HUDEP-2 (cell line): ENCODE measurements around the gene BBOX1.
"Not testable (repeated sequence)": the region's sequence is repeated elsewhere in the genome, so short reads cannot be mapped to it uniquely, and the experiment has no call there.

Experiments
- DNase-seq, 76 experiments: peaks; one replicate each; lab custom pipeline; 2025; ENCODE audit not compliant: unreplicated experiment in 76 of 76; lab: John Stamatoyannopoulos, UW

The BBOX1 gene

GRCh38 chr11:27040302-27041115 is at the start of gene BBOX1:
Gene BBOX1 (plus strand): TSS chr11:27040815. CDS start chr11:27055431, 14,616 bp downstream.
- no peak for DNase-seq

DNA sequence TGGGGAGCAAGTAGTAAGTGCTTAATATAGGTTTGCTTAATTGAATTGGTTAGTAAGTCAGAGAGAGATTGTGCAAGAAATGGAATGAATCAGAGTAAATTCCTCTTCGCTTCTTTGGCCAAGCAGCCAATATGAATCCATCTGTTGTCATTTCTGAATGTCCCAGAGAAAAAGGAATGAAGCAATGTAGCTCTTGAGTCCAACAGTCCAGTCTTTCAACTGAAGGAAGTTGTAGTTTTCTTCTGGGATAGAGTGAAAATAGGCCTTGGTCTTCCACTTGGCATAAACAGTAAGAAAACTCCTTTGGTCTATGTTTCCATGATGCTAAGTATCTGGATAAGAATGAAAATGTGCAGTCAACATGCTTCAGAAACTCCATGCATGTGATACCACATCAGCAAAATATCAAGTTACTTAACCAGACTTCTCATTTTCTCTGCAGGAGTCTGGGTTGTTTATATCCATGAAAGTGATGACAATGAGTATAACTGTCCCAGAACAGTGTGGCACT is 48.5 kb upstream of the BBOX1 start:
- no peak for DNase-seq

GRCh38 chr11:26993965-26994457 is 46.6 kb upstream of the BBOX1 start, which contains the start of gene FIBIN:
Gene FIBIN (plus strand): TSS chr11:26994112. CDS start chr11:26994527, 415 bp downstream.
- no peak for DNase-seq

GRCh38 chr11:26994631-26995095 is 46.0 kb upstream of the BBOX1 start:
- DNase-seq = no peak

DNA sequence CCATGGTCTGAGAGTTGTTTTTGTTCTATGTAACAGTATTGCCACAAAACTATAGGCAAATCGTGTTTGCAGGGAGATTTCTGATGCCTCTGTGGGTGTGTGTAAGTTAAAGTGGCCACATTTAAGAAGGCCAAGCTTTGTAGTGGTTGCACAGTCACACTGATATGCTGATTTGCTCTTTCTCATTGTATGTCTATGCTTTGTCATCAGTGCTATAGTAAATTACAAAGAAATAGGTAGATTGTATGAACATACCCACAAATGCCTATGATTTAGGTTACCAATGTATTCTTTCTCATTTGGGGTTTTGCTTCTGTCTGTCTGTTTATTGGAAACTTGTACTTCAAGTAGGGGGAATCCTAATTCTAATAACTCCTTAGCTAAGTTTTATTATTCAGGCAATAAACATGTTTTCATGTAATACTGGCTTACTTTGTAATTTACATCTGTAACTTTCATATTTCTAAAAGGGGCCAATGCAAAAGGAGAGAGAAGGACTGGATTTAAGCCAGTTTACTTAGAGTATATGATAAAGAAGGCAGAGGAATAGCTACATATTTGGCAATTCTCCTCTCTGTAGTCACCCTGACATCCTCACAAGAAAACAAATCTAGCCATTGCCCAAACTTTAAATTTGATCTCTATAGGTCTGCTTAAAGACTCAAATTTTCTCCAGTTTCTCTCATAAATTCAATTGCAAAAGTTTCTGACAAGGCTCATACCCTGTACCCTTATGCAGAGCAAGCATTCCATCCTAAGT is 44.7 kb upstream of the BBOX1 start:
- no peak for DNase-seq

DNA sequence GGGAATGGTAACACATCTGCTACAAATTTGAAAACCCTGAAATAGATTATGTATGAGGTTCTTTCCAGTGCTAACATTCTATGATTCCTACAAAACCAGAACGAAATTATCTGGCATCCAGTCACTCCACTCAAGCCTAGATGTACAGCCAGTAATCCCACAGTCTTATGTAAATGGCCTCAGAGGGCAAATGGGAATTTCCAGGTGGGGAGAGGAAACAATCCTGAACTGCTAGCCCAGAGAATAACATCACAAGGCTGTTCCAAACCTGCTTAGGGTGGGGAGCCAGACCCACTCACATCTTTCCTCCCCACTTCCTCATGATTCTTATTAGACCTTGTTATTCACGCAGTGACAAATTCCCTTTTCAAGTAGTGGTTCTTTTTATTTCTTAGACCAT is 43.2 kb upstream of the BBOX1 start:
- no peak for DNase-seq

- not testable (repeated sequence) for DNase-seq
Measured at GRCh38 chr11:27001136-27001730, 39.4 kb upstream of the BBOX1 start.

DNA sequence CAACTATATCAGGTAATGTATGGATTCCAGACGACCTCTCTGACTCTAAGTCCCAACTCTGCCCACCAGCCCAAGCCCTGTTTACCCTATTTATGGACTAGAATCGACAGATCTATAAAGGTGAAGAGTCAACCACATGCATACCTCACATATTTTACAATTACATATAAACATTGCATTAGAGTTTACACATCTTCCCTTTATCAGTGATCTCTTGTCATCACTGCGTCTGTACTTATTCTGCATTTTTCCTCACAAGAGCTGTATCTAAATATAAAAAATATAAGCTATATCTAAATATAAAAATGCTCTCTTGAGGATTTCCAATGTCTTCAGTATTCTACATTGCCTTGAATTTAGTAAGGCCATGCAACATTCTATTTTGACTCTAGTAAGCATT is 38.2 kb upstream of the BBOX1 start:
- DNase-seq = no peak

GRCh38 chr11:27002838-27003237 is 37.8 kb upstream of the BBOX1 start:
- DNase-seq = no peak

DNA sequence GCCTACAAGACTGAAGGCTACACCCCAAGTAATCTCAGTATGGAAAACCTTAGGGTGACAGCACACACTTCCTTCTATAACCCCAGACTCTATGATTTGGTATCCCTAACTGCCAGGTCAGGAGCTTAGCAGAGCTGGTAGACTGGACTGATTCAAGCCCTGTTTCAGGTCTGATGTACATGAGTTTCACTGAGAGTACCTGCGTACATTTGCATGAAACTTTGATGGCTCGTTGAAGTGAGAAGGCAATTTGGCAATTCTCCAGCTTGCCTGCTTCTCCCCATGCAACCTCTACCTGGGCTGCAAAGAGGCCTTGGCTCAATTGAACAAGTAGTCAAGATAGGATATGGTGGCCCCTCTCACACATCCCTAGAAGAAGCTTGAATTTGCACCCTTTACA is 36.5 kb upstream of the BBOX1 start:
- DNase-seq = no peak

GRCh38 chr11:27008811-27009535 is 31.6 kb upstream of the BBOX1 start:
- DNase-seq = no peak

DNA sequence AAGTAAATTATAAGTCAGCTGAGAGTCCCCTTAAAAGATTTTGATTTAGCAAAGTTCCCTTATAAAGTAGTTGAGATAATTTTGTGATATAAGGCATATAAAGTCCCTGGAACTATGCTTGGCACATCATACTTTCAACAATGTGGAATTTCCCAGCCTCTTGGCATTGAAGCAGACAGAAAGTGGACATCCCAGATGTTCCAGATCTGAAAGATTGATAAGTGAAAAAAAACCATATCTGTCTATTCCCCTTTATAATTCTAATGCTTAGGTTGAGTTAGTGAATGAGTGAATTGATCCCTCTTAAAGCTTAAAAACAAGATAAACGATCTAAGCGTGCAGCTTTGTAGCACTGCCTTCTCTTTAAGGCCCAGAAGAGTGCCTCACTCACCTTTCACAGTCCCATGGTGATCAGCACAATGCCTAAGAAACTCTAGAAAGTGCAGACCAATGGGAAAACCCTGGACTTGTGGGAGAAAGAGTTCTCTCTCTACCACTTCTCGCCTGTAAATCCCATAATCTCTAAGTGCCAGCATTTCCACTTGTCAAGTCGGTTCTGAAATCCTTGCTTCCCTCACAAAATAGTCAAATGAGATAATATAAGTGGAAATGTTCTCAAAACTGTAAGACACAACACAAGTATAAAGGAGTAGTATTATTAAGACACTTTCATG is 28.9 kb upstream of the BBOX1 start:
- DNase-seq = no peak

DNA sequence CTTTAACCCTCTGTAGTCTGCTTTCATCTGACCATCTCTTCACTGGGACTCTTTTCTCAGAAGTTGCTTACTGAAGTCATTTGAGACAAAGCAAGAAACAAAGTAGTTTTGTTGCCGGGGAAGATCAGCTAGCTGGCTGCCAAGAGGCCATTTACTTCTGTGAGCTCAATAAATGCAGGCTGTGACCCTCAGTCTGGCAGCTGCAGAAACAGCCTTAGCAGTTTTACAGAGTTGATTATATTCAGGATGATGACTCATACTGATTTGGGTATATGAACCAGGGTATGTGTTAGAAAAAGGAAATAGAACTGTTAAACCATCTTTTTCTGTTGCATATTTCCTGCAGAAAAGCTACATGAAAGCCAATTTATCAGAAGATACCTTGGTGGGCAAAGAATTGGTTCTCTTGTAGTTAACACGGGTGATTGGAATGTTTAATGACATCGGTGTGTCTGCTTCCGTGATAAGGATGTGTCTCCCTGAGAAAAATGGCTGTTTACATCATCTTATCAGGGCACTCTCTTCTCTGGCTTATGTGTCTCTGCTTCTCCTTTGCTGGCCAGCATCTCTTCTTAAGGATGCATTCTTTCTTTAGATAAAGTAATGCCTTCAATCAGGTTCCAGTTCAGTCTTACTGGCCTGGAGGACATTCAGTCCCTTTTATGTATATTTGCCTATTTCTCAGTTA is 28.2 kb upstream of the BBOX1 start:
- no peak for DNase-seq

DNA sequence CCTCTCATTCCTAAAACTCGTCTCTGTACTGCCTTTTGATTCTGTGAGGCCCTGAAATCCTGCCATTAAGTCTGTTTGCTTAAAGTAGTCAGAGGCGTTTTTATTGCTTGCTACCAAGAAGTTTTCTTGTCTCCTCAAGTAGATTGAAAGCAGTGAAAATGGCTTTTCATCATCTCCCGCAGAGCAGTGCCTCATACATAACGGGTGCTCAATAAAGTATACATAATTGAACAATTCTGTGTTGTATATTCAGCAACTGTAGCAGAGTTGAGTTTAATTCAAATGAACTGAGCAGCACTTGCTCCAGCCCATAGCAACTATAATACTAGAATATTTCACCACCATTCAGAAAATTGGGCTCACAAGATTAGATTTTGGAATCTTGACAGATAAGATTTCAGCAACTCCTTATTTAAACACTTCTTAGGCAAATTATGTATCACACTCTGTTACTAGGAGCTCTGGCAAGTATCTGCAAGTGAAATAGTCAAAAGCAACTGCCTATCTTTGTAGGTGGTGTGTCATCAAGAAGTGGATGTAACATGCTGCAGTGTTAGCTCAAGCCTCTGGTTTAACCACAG is 26.7 kb upstream of the BBOX1 start:
- DNase-seq = no peak

- DNase-seq = no peak
Measured at GRCh38 chr11:27018902-27019529, 21.6 kb upstream of the BBOX1 start.

- no peak for DNase-seq
Measured at GRCh38 chr11:27020751-27021150, 19.9 kb upstream of the BBOX1 start.

DNA sequence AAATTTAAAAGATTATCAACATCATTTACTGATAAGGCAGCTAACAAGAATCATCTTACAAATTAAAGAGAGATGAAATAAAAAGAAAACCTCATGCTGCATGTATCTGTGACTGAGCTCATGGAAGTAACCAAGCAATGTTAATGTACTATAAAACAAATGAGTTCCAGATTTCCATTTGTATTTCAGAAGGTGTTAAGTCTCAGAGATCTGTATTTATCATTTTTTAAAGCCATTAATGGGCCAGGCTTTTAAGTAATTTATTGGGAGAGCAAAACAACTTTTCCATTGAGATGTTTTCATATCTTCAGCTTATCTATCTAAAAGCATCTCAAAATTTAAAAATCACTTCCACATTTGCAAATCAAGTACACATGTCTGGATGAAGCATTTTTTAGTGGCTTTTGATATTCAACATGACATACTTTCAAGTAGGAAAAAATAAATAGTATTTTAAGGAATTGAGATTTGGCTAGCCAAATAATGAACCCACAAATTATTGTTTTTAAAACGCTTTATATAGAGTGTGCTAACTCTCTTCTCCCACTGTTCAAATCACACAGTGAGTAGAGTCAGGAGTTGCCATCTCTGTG is 17.9 kb upstream of the BBOX1 start:
- DNase-seq = no peak

- DNase-seq = no peak
Measured at GRCh38 chr11:27024865-27025264, 15.8 kb upstream of the BBOX1 start.
